ENCODE data around the gene GPR157. TPM values are rescaled to one million over a fixed set of nuclear protein-coding genes. Genes with fewer than 3 reads are reported as not detected.

The GPR157 gene
- total RNA-seq, 4 donors from 2014 or later = 0.59 to 10.7 (median 2.2) TPM

DNA sequence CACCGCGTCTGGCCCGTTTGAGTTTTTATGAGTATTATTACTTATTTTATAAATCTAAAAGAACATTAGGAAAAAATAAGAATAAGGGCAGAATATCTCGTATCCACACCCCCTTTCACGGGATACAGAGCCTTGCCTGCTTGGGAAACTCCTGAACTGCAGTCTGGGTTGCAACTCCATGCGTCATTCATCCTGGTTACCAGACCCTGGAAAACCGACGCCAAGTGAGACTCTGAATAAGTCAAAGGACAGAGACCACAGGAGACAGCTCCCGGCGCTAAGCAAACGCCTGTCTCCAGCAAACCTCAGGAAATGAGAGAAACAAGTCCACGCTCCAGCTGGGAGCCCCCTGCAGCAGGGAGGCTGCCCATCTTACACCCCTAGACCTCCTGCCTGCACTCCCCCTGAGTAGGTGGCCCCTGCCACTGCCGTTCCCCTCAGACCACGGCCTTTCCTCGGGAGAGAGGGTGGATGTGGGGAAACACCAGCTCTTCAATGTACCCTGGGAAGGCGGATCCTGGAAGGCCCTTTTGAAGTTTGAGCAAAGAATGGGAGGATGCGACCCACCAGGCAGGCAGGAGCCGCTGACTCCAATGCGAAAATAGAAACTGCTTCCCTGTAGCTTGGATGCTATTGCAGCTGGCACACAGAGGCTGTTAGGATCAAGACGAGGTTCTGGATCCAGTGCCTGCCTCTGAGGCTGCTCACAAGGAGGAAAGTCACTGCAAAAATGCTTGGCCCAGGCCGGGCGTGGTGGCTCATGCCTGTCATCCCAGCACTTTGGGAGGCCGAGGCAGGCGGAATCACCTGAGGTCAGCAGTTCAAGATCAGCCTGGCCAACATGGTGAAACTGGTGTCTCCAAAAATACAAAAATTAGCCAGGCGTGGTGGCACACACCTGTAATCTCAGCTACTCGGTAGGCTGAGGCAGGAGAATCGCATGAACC lies 37.7 kb upstream of the GPR157 start:
- DNase-seq = no peak
- intact Hi-C loops (cut with DNase I; ENCODE audit: low total_unique reads) = no loop called here
- peak overlapping the region in 1 of 2 donors; percentile 3 for H3K27ac ChIP-seq
- H3K9me3 ChIP-seq = no peaks in the 10 kb centered on the region
- no peak overlapping the region for H3K4me3 ChIP-seq
- peaks cover 4 to 9% of the 10 kb centered on the region in 2 donors for H3K4me1 ChIP-seq
- no peaks in the 10 kb centered on the region for H3K36me3 ChIP-seq
- no peak for TF ChIP-seq POLR2A (IDR thresholded peaks at IDR 0.05)
- TF ChIP-seq, protein P1, sequence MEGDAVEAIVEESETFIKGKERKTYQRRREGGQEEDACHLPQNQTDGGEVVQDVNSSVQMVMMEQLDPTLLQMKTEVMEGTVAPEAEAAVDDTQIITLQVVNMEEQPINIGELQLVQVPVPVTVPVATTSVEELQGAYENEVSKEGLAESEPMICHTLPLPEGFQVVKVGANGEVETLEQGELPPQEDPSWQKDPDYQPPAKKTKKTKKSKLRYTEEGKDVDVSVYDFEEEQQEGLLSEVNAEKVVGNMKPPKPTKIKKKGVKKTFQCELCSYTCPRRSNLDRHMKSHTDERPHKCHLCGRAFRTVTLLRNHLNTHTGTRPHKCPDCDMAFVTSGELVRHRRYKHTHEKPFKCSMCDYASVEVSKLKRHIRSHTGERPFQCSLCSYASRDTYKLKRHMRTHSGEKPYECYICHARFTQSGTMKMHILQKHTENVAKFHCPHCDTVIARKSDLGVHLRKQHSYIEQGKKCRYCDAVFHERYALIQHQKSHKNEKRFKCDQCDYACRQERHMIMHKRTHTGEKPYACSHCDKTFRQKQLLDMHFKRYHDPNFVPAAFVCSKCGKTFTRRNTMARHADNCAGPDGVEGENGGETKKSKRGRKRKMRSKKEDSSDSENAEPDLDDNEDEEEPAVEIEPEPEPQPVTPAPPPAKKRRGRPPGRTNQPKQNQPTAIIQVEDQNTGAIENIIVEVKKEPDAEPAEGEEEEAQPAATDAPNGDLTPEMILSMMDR (IDR thresholded peaks at IDR 0.05) = no peak
- no peaks in the 10 kb centered on the region for H3K27me3 ChIP-seq

DNA sequence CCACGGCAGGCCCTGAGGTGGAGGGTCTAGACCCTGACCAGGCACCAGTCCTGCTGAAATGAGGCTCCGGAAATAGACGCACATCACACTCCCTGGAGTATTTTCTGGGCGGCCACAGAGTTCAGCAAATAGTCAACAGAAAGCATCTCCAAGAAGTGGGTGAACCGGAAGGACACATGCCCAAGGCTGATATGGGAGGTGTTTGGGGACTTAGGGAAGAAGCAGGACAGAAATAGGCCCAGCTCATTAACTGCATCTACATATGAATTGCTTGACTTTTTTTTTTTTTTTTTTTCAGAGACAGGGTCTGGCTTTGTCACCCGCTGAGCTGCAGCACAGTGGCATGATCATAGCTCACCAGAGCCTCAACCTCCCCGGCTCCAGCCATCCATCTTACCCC lies 36.5 kb upstream of the GPR157 start:
- no peaks in the 10 kb centered on the region for H3K9me3 ChIP-seq
- DNase-seq = no peak
- intact Hi-C loops (cut with DNase I; ENCODE audit: low total_unique reads) = no loop called here
- TF ChIP-seq, protein P1 (IDR thresholded peaks at IDR 0.05) = no peak
- peak overlapping the region; percentile 88 to 94 for H3K27ac ChIP-seq
- H3K27me3 ChIP-seq = no peaks in the 10 kb centered on the region
- H3K36me3 ChIP-seq = no peaks in the 10 kb centered on the region
- H3K4me3 ChIP-seq = no peak overlapping the region
- peaks cover 4 to 9% of the 10 kb centered on the region in 2 donors for H3K4me1 ChIP-seq

DNA sequence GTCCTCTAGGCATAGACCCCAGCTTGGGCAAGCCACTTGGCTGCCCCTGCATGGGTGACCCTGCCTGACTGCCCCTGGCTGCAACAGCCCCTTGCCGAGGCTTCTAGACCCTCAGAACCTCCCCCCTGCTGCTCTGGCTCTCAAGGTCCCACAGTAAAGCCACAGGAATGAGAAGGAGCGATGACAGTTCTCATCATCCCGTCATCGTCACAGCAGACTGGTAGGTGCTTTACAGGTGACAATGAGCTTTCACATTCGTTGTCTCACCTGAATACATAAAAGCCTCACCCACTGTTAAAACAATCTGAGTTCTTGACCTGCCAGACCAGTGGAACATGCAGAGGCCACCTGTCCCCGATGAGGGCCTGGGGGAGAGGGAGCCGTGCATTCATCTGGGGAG lies 36.0 kb upstream of the GPR157 start:
- peak overlapping the region; percentile 88 to 94 for H3K27ac ChIP-seq
- H3K4me1 ChIP-seq = peaks cover 4 to 9% of the 10 kb centered on the region in 2 donors
- TF ChIP-seq, protein P1 (IDR thresholded peaks at IDR 0.05) = no peak
- TF ChIP-seq POLR2A (IDR thresholded peaks at IDR 0.05) = no peak
- H3K4me3 ChIP-seq = no peak overlapping the region
- no peaks in the 10 kb centered on the region for H3K27me3 ChIP-seq
- H3K9me3 ChIP-seq = no peaks in the 10 kb centered on the region
- no peaks in the 10 kb centered on the region for H3K36me3 ChIP-seq
- no peak for DNase-seq
- intact Hi-C loops (cut with DNase I; ENCODE audit: low total_unique reads) = no loop called here

DNA sequence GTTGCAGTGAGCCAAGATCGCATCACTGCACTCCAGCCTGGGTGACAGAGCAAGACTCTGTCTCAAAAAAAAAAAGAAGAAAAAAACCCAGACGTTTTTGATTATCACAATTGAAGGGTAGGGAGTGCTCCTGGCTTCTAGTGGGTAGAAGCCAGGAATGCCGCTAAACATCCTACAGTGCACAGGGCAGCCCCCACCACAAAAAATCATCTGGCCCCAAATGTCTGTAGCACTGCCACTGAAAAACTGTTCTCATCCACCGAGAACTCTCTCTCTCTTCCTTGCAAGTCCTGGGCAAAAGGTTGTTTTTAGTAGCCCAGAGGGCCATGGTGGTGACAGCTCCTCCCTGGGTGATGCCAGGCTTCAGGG lies 35.6 kb upstream of the GPR157 start:
- Histone ChIP-seq H3K9me3 (no peaks in the 10 kb centered on the region), H3K27ac (peak overlapping the region; percentile 88 to 94), H3K27me3 (no peaks in the 10 kb centered on the region), H3K4me1 (peaks cover 4 to 9% of the 10 kb centered on the region in 2 donors), H3K4me3 (no peak overlapping the region), H3K36me3 (no peaks in the 10 kb centered on the region)
- DNase-seq = no peak
- intact Hi-C loops (cut with DNase I; ENCODE audit: low total_unique reads) = no loop called here
- TF ChIP-seq, protein P1 (IDR thresholded peaks at IDR 0.05) = no peak
- no peak for TF ChIP-seq POLR2A (IDR thresholded peaks at IDR 0.05)

DNA sequence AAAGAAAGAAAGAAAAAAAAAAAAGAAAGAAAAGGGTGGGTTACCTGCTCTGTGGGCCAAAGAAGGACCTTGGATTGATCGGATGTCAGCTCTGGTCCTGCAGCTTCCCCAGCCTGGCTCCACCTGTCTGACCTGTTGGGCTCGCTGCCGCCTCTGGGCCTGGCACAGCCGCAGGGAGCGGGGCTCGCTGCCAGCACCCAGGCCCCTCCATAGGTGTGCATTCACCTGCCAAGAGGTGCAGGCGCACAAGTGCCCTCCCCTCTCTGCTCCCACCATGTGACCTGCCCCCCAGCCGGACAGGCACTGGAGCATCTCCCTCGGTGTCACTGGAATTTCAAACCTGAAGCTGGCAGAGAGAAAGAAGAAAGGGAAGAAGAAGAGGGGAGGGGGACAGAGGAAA lies 33.1 kb upstream of the GPR157 start:
- no peaks in the 10 kb centered on the region for H3K36me3 ChIP-seq
- peaks cover 4 to 9% of the 10 kb centered on the region in 2 donors for H3K4me1 ChIP-seq
- intact Hi-C loops (cut with DNase I; ENCODE audit: low total_unique reads) = no loop called here
- H3K4me3 ChIP-seq = no peak overlapping the region
- peak overlapping the region; percentile 88 to 94 for H3K27ac ChIP-seq
- no peaks in the 10 kb centered on the region for H3K27me3 ChIP-seq
- DNase-seq = no peak
- no peaks in the 10 kb centered on the region for H3K9me3 ChIP-seq
- TF ChIP-seq, protein P1 (IDR thresholded peaks at IDR 0.05) = no peak
- TF ChIP-seq POLR2A (IDR thresholded peaks at IDR 0.05) = no peak

Data from uterus (tissue), 4 donors.